ENCODE data around the gene APPL2.
"Not testable (repeated sequence)": the region's sequence is repeated elsewhere in the genome, so short reads cannot be mapped to it uniquely, and the experiment has no call there.

The APPL2 gene

DNA sequence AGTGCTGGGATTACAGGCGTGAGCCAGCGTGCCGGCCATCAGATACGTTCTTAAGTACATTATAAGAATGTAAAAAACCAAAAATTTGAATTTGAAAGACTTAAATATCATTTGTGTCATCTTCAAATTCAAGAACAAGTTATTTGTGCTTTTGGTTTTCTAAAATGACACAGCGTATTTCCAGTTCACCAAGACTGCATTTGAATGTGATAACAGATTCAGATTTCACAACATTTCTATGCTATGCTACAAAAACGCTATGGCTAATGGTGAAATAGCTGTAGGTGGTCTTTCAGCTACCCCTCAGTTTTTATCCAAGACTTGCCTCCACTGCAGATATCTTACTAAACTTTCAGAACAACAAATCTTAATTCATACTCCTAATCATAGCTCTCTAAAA lies 46.7 kb downstream of the APPL2 start:
- POLR2A ChIA-PET, result no interaction called here
- CTCF ChIA-PET, result interaction anchor here (1.2 kb wide), 1 partner anchor 16 kb away, joined by 4 read pairs; no protein-coding TSS in a partner anchor

DNA sequence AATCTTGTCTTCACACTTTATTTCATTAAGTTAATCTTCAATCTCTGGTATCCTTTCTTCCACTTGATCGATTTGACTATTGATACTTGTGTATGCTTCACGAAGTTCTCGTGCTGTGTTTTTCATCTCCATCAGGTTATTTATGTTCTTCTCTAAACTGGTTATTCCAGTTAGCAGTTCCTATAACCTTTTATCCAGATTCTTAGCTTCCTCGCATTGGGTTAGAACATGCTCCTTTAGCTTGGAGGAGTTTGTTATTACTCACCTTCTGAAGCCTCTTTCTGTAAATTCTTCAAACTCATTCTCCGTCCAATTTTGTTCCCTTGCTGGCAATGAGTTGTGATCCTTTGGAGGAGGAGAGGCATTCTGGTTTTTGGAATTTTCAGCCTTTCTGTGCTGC lies 52.0 kb downstream of the APPL2 start:
- CTCF ChIA-PET; DNase-seq (ENCODE audit: low read depth, low spot score); H3K4me3 ChIP-seq (ENCODE audit: low read depth, low read length): not testable (repeated sequence)
- POLR2A ChIA-PET, result interaction anchor here (1.8 kb wide), 1 partner anchor 10 kb away, joined by 6 read pairs; no protein-coding TSS in a partner anchor

More for the DNA sequence above, 46.7 kb downstream of the APPL2 start:
- TF ChIP-seq, protein P1, sequence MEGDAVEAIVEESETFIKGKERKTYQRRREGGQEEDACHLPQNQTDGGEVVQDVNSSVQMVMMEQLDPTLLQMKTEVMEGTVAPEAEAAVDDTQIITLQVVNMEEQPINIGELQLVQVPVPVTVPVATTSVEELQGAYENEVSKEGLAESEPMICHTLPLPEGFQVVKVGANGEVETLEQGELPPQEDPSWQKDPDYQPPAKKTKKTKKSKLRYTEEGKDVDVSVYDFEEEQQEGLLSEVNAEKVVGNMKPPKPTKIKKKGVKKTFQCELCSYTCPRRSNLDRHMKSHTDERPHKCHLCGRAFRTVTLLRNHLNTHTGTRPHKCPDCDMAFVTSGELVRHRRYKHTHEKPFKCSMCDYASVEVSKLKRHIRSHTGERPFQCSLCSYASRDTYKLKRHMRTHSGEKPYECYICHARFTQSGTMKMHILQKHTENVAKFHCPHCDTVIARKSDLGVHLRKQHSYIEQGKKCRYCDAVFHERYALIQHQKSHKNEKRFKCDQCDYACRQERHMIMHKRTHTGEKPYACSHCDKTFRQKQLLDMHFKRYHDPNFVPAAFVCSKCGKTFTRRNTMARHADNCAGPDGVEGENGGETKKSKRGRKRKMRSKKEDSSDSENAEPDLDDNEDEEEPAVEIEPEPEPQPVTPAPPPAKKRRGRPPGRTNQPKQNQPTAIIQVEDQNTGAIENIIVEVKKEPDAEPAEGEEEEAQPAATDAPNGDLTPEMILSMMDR (IDR thresholded peaks at IDR 0.05; ENCODE audit: insufficient read depth, low read length, missing control alignments), result no peak
- H3K4me3 ChIP-seq (ENCODE audit: low read depth, low read length), result no peak overlapping the region
- no peak for DNase-seq (ENCODE audit: low read depth, low spot score)

DNA sequence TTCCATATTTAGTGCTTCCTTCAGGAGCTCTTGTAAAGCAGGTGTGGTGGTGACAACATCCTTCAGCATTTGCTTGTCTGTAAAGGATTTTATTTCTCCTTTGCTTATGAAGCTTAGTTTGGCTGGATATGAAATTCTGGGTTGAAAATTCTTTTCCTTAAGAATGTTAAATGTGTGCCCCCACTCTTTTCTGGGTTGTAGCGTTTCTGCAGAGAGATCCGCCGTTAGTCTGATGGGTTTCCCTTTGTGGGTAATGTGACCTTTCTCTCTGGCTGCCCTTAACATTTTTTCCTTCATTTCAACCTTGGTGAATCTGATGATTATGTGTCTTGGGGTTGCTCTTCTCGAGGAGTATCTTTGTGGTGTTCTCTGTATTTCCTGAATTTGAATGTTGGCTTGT lies 52.6 kb downstream of the APPL2 start:
- CTCF ChIA-PET; H3K4me3 ChIP-seq (ENCODE audit: low read depth, low read length); POLR2A ChIA-PET; DNase-seq (ENCODE audit: low read depth, low spot score): not testable (repeated sequence)

DNA sequence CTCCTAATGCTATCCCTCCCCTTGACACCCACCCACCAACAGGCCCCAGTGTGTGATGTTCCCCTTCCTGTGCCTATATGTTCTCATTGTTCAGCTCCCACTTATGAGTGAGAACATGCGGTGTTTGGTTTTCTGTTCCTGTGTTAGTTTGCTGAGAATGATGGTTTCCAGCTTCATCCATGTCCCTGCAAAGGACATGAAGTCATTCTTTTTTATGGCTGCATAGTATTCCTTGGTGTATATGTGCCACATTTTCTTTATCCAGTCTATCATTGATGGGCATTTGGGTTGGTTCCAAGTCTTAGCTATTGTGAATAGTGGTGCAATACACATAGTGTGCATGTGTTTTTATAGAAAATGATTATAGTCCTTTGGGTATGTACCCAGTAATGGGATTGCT lies 56.9 kb downstream of the APPL2 start:
- DNase-seq (ENCODE audit: low read depth, low spot score); CTCF ChIA-PET; H3K4me3 ChIP-seq (ENCODE audit: low read depth, low read length): not testable (repeated sequence)
- POLR2A ChIA-PET, result interaction anchor here (0.6 kb wide), 1 partner anchor 32 kb away, joined by 3 read pairs; no protein-coding TSS in a partner anchor

DNA sequence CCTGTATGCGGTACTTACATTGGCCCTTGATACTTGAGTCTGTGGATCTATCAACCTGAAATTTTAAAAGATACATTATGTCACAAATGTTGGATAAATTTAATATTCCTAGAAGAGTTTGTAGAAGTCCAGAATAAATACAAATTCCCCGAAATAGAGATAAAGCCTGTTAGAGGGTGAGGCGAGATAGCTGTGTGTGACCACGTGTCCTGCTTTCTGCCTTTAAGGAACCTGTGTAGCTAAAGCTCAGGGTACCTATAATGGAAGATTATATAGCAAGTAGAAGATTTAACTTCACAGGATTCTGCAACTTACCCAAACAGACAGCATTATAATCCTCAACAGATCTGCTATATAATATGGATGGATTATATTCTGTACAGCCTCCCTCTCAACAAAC lies 58.8 kb downstream of the APPL2 start:
- ChIA-PET POLR2A (no interaction called here), CTCF (no interaction called here)
- no peak overlapping the region for H3K4me3 ChIP-seq (ENCODE audit: low read depth, low read length)
- TF ChIP-seq, protein P1 (IDR thresholded peaks at IDR 0.05; ENCODE audit: insufficient read depth, low read length, missing control alignments), result no peak
- no peak for DNase-seq (ENCODE audit: low read depth, low spot score)

DNA sequence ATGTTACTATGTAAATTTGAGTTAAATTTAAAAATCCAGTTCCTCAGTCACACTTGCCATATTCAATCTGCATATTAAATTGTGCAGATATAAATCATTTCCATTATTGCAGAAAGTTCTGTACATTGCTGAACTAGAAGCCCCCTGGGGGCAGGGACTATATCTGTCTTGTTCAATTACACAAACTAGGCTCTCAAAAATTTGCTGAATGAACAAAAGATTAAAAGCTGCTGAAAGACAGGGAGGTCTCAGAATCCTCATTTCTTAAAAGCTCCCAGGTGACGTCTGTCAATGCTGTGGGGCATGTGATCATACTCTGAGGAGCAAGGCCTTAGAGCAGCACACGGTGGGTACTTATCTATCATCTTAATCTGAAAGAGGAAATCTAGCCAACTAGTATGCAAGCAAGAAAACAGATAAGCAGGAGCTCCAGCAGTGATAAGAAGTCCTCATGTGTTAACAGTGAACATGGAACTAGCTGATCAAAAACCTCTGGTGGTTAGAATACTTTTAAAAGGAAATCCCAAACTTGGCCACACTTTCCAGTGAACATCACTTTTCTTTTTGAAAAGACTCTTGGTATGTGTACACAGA lies 60.5 kb downstream of the APPL2 start:
- TF ChIP-seq, protein P1 (IDR thresholded peaks at IDR 0.05; ENCODE audit: insufficient read depth, low read length, missing control alignments), result no peak
- POLR2A ChIA-PET, result no interaction called here
- H3K4me3 ChIP-seq (ENCODE audit: low read depth, low read length), result no peak overlapping the region
- CTCF ChIA-PET, result interaction anchor here (0.8 to 1.3 kb wide), 2 partner anchors 26 to 208 kb away, joined by 3 to 4 read pairs; no protein-coding TSS in a partner anchor
- DNase-seq (ENCODE audit: low read depth, low spot score), result no peak

DNA sequence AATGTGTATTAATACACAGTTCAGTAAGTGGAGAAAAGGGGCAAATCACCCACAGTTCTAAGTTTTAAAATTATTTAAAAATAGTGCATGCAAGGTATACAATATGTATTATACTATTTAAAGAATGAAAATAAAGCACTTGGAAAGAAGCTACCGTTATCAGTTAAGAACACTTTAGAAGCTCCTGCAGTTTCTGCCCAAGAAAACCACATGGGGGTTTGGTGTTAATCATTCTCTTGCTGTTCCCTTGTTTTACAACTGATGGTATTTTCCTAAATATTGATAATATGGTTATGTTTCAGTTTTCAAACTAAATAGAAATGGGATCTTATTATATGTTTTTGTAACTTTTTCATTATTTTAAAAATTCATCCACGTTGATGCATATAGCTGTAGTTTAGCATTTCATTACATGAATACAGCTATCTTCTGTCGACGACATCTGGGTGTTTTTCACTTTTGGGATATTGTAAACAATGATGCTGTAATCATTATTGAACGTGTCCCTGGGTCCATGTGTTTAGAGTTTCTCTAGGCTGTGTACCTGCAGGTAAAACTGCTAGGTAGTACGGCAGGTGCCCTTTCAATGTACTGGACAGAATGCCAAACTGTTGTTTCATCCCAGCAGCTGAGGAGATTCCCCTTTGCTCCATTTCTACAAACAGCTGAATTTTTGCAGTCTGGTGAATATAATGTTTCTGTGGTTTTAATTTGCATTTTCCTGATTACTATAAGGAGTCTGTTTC lies 64.1 kb downstream of the APPL2 start:
- POLR2A ChIA-PET, result no interaction called here
- H3K4me3 ChIP-seq (ENCODE audit: low read depth, low read length), result no peak overlapping the region
- no peak for DNase-seq (ENCODE audit: low read depth, low spot score)
- TF ChIP-seq, protein P1 (IDR thresholded peaks at IDR 0.05; ENCODE audit: insufficient read depth, low read length, missing control alignments), result no peak
- CTCF ChIA-PET, result no interaction called here

DNA sequence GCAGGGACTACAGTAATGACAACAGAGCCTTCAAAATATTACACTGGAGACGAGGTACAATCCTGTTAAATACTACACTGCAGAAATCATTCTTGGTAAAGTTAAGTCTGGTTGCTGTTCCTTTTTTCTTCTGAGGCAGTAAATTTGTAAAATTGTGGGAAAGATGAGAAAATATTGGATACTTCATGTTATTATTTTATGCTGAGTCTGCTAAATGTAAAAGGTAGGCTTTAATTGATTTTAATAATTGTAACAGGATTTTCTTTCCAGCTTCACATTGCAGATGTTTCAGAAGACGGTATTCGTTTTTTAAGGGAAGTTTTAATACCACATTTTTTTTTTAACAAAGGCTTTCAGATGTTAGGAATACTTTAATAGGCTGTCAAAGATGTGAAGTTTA lies 65.8 kb downstream of the APPL2 start:
- TF ChIP-seq, protein P1 (IDR thresholded peaks at IDR 0.05; ENCODE audit: insufficient read depth, low read length, missing control alignments), result no peak
- POLR2A ChIA-PET, result no interaction called here
- no peak for DNase-seq (ENCODE audit: low read depth, low spot score)
- no peak overlapping the region for H3K4me3 ChIP-seq (ENCODE audit: low read depth, low read length)
- CTCF ChIA-PET, result no interaction called here

Data from AG04449 (cell line).